HepG2 (cell line): ENCODE measurements around the gene UBALD1. TPM values are rescaled to one million over a fixed set of nuclear protein-coding genes. Genes with fewer than 3 reads are reported as not detected.

Experiments
- CERS6 ChIP-seq: sonication (generic); formaldehyde crosslinking; IDR thresholded peaks from 2 replicates; pipeline ENCODE4 v1.5.0; 2020; ENCODE audit warnings: missing genetic modification reagents
- GATAD2A ChIP-seq: IDR thresholded peaks from 2 replicates; pipeline ENCODE4 v1.6.1; 2016
- HNRNPUL1 ChIP-seq: fragments of 200-400 bp; formaldehyde crosslinking; IDR thresholded peaks from 2 replicates; pipeline ENCODE4 v1.6.1; 2017; ENCODE audit warnings: low read depth, mild to moderate bottlenecking, low read length, moderate library complexity
- KLF11 ChIP-seq: IDR thresholded peaks from 2 replicates; pipeline ENCODE4 v1.6.1; 2016; ENCODE audit warnings: missing compliant biosample characterization
- MYC ChIP-seq: sonication (generic); formaldehyde crosslinking; IDR thresholded peaks from 2 replicates; pipeline ENCODE4 v1.9.0; 2021; ENCODE audit warnings: missing genetic modification reagents, borderline replicate concordance
- PPARG ChIP-seq: conservative IDR thresholded peaks from 2 replicates; pipeline ENCODE4 v1.6.1; 2016; ENCODE audit warnings: missing biosample characterization, missing genetic modification reagents
- SP5 ChIP-seq: IDR thresholded peaks from 2 replicates; pipeline ENCODE4 v1.6.1; 2016; ENCODE audit warnings: low read depth, borderline replicate concordance
- TBX3 ChIP-seq: fragments of 450-650 bp; IDR thresholded peaks from 2 replicates; pipeline ENCODE4 v1.6.1; 2017; ENCODE audit warnings: antibody characterized with exemption, mild to moderate bottlenecking, inconsistent platforms, borderline replicate concordance
- YY1 ChIP-seq: IDR thresholded peaks from 2 replicates; pipeline ENCODE4 v1.6.1; 2011; ENCODE audit warnings: low read length, low read depth, moderate library complexity, mild to moderate bottlenecking; ENCODE audit not compliant: insufficient read depth, insufficient replicate concordance
- ZBTB10 ChIP-seq: sonication (generic); formaldehyde crosslinking; IDR thresholded peaks from 2 replicates; pipeline ENCODE4 v1.4.0; 2020; ENCODE audit warnings: missing genetic modification reagents, borderline replicate concordance
- ZBTB2 ChIP-seq: sonication (generic); formaldehyde crosslinking; IDR thresholded peaks from 2 replicates; pipeline ENCODE4 v1.8.0; 2022; ENCODE audit warnings: low read depth, missing genetic modification reagents
- ZNF136 ChIP-seq: sonication (generic); formaldehyde crosslinking; IDR thresholded peaks from 2 replicates; pipeline ENCODE4 v1.8.1; 2022; ENCODE audit warnings: low read depth, mild to moderate bottlenecking, moderate library complexity, missing genetic modification reagents
- ZNF407 ChIP-seq: sonication (generic); formaldehyde crosslinking; IDR thresholded peaks from one replicate; pipeline ENCODE4 v1.5.1; 2020; ENCODE audit warnings: mild to moderate bottlenecking, missing genetic modification reagents; ENCODE audit errors: not compliant biosample characterization
- ZNF44 ChIP-seq: sonication (generic); formaldehyde crosslinking; IDR thresholded peaks from 2 replicates; pipeline ENCODE4 v1.5.1; 2020; ENCODE audit warnings: mild to moderate bottlenecking, missing genetic modification reagents
- ZNF468 ChIP-seq: sonication (generic); formaldehyde crosslinking; IDR thresholded peaks from 2 replicates; pipeline ENCODE4 v1.8.0; 2022; ENCODE audit warnings: mild to moderate bottlenecking, moderate library complexity, missing genetic modification reagents
- polyA plus RNA-seq, 8 experiments: library from polyadenylated mRNA; depleted of rRNA in 3 of 8; stranded (reverse) in 7 of 8; unstranded in 1 of 8; fragments of >200 nt; fragmentation: Illumina TruSeq in 4 of 8; extraction: Trizol in 4 of 8; gene quantifications; 2 replicates each; pipeline versions ENCODE4 v1.2.1 to v1.2.3, GENCODE V29; 2011 to 2016; ENCODE audit warnings: low read depth in 4 of 8, missing spikeins in 1 of 8, mixed read lengths in 1 of 8; ENCODE audit not compliant: insufficient read depth in 1 of 8
- total RNA-seq, 5 experiments: library from RNA; depleted of rRNA; stranded (reverse); fragments of >200 nt; fragmentation: Illumina TruSeq; extraction: Trizol; gene quantifications; 2 replicates each; pipeline ENCODE4 v1.2.3, GENCODE V29; 2016; ENCODE audit warnings: low read depth in 1 of 5

Gene UBALD1
- total and polyA plus RNA-seq, 2 of the 13 experiments (the other 11 are each of a cell fraction or from before 2014, with no cell fraction given): 6.8 to 12.3 TPM

- TF ChIP-seq ZNF407 (CRISPR knock-in tag) (no peak), MYC (CRISPR knock-in tag) (peak; percentile 60; the same call in 1 of the 2 replicates), ZBTB2 (CRISPR knock-in tag) (peak; percentile 80), KLF11 (CRISPR knock-in tag) (no peak), ZNF136 (CRISPR knock-in tag) (no peak), PPARG (no peak), SP5 (CRISPR knock-in tag) (peak; percentile 49), ZNF468 (CRISPR knock-in tag) (0 out of 2 replicates have a peak, but pooled peaks have one; percentile 38), CERS6 (CRISPR knock-in tag) (no peak), YY1 (peak; percentile 7), GATAD2A (no peak), HNRNPUL1 (no peak), TBX3 (no peak), ZBTB10 (CRISPR knock-in tag) (no peak), ZNF44 (no peak)
Observed at GRCh38 chr16:4624827-4625559, 10.3 kb upstream of the UBALD1 start (continued).
